HG03139 (cell line): ENCODE data around the gene PDE9A.

ENCODE experiments used
- ATAC-seq: cut with Tn5 transposase; IDR thresholded peaks from one replicate; pipeline ENCODE4 v1.9.1; 2021; ENCODE audit not compliant: unreplicated experiment

Gene PDE9A

GRCh38 chr21:42819861-42820615 is 166.6 kb downstream of the PDE9A start:
- no peak for ATAC-seq

- ATAC-seq: no peak
These were observed 167.4 kb downstream of the PDE9A start for GRCh38 chr21:42820616-42821465.
